Stimulated activated CD4-positive, alpha-beta T cell treated with anti-CD3 and anti-CD28 coated beads, Interleukin-15, amount 100 ng/mL, for 24 hours (primary cell): ENCODE data around the gene TBC1D23.
"Not testable (repeated sequence)": the region's sequence is repeated elsewhere in the genome, so short reads cannot be mapped to it uniquely, and the experiment has no call there.

Source experiments
- DNase-seq: peaks from one replicate; pipeline ENCODE4 v3.0.0-alpha.2; 2020

TBC1D23 gene

GRCh38 chr3:100260685-100261484 lies at the start of gene TBC1D23:
TBC1D23 (plus strand) TSS chr3:100260992; CDS start chr3:100261019, 27 bp downstream.
- DNase-seq, result peak; percentile 98

GRCh38 chr3:100213891-100214573 lies 46.8 kb upstream of the TBC1D23 start:
- DNase-seq, result no peak

- DNase-seq, result no peak
Measured at GRCh38 chr3:100214574-100214964, 46.2 kb upstream of the TBC1D23 start.

GRCh38 chr3:100216713-100217112 lies 44.1 kb upstream of the TBC1D23 start:
- DNase-seq, result no peak

GRCh38 chr3:100221159-100221558 lies 39.6 kb upstream of the TBC1D23 start:
- no peak for DNase-seq

GRCh38 chr3:100225193-100225592 lies 35.6 kb upstream of the TBC1D23 start:
- DNase-seq, result no peak

- DNase-seq, result no peak
Measured at GRCh38 chr3:100225883-100226282, 34.9 kb upstream of the TBC1D23 start.

- no peak for DNase-seq
Measured at GRCh38 chr3:100226712-100227429, 33.9 kb upstream of the TBC1D23 start.

GRCh38 chr3:100227511-100227921 lies 33.3 kb upstream of the TBC1D23 start:
- DNase-seq, result no peak

GRCh38 chr3:100228247-100228646 lies 32.5 kb upstream of the TBC1D23 start:
- DNase-seq, result no peak

GRCh38 chr3:100229188-100229587 lies 31.6 kb upstream of the TBC1D23 start:
- DNase-seq, result not testable (repeated sequence)

- no peak for DNase-seq
Measured at GRCh38 chr3:100230710-100231109, 30.1 kb upstream of the TBC1D23 start.

GRCh38 chr3:100231668-100232067 lies 29.1 kb upstream of the TBC1D23 start:
- DNase-seq, result no peak

- no peak for DNase-seq
Measured at GRCh38 chr3:100234364-100234763, 26.4 kb upstream of the TBC1D23 start.

- DNase-seq, result no peak
Measured at GRCh38 chr3:100238599-100238998, 22.2 kb upstream of the TBC1D23 start.

- DNase-seq, result not testable (repeated sequence)
Measured at GRCh38 chr3:100242471-100242870, 18.3 kb upstream of the TBC1D23 start.

- DNase-seq, result no peak
Measured at GRCh38 chr3:100244264-100244663, 16.5 kb upstream of the TBC1D23 start.

- DNase-seq, result no peak
Measured at GRCh38 chr3:100245136-100245535, 15.7 kb upstream of the TBC1D23 start.

GRCh38 chr3:100245927-100246326 lies 14.9 kb upstream of the TBC1D23 start:
- DNase-seq, result peak; percentile 40

GRCh38 chr3:100246999-100247398 lies 13.8 kb upstream of the TBC1D23 start:
- DNase-seq, result no peak

GRCh38 chr3:100252001-100252400 lies 8.8 kb upstream of the TBC1D23 start:
- no peak for DNase-seq

- DNase-seq, result peak; percentile 42
Measured at GRCh38 chr3:100254168-100254777, 6.5 kb upstream of the TBC1D23 start.

- no peak for DNase-seq
Measured at GRCh38 chr3:100256731-100257151, 4.1 kb upstream of the TBC1D23 start.
